Ishikawa (cell line): Measurements from ENCODE around the gene HMG20A.

Experiments used
- EGR1 ChIP-seq: IDR thresholded peaks from 2 replicates; pipeline ENCODE4 v1.6.1; 2012
- EP300 ChIP-seq: IDR thresholded peaks from 2 replicates; pipeline ENCODE4 v1.6.1; 2012; ENCODE audit warnings: borderline replicate concordance
- RAD21 ChIP-seq: IDR thresholded peaks from 2 replicates; pipeline ENCODE4 v1.6.1; 2012; ENCODE audit warnings: low read depth
- TCF12 ChIP-seq: IDR thresholded peaks from 2 replicates; pipeline ENCODE4 v1.6.1; 2012; ENCODE audit warnings: low read depth
- YY1 ChIP-seq: IDR thresholded peaks from 2 replicates; pipeline ENCODE4 v1.6.1; 2012; ENCODE audit warnings: low read depth

DNA sequence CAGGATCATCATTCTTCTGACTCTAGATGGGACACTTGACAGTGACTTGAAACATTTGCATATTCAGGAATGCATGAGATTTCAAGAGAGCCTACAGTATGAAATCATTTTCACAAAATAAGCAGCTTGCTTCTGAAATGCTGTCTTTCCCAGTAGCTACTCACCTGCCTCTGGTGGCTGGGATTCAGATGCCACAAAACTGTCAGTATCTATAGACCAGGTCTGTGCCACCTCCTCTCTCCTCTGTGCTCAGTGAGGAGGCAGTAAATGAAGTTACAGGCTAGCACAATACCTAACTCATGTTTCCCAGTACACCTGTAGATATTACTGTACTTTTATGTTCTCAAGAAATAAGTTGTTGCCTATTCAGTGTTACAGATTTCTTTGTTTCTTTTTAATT, 64.3 kb downstream of the HMG20A start:
- no peak for TF ChIP-seq RAD21
- no peak for TF ChIP-seq EGR1
- no peak for TF ChIP-seq YY1
- no peak for TF ChIP-seq EP300
- no peak for TF ChIP-seq TCF12
